H9 (cell line): Measurements from ENCODE around the gene GRAPL. TPM values are rescaled to one million over a fixed set of nuclear protein-coding genes. Genes with fewer than 3 reads are reported as not detected.
"Not testable (repeated sequence)": the region's sequence is repeated elsewhere in the genome, so short reads cannot be mapped to it uniquely, and the experiment has no call there.

Experiments used
- DNase-seq: peaks from one replicate; pipeline ENCODE4 v3.0.0-alpha.2; 2017
- H2AFZ ChIP-seq: one replicate; pipeline ENCODE4 v1.6.1; 2013; ENCODE audit warnings: mild to moderate bottlenecking, low read length, control low read depth, moderate library complexity
- H2AK5ac ChIP-seq: 2 replicates; pipeline ENCODE4 v1.6.1; 2013; ENCODE audit warnings: low read length, control low read depth, mixed read lengths; ENCODE audit not compliant: insufficient read length
- H2BK120ac ChIP-seq: one replicate; pipeline ENCODE4 v1.6.1; 2013; ENCODE audit warnings: low read depth, mild to moderate bottlenecking, low read length, control low read depth, inconsistent platforms; ENCODE audit not compliant: poor library complexity, severe bottlenecking
- H2BK12ac ChIP-seq: 2 replicates; pipeline ENCODE4 v1.6.1; 2013; ENCODE audit warnings: low read length, control low read depth, mixed read lengths, low read depth; ENCODE audit not compliant: insufficient read length
- H2BK15ac ChIP-seq: 2 replicates; pipeline ENCODE4 v1.6.1; 2013; ENCODE audit warnings: low read depth, low read length, control low read depth
- H2BK20ac ChIP-seq: one replicate; pipeline ENCODE4 v1.6.1; 2013; ENCODE audit warnings: low read depth, mild to moderate bottlenecking, low read length, control low read depth, inconsistent platforms; ENCODE audit not compliant: poor library complexity, severe bottlenecking
- H2BK5ac ChIP-seq: 2 replicates; pipeline ENCODE4 v1.6.1; 2013; ENCODE audit warnings: low read length, control low read depth, mixed read lengths; ENCODE audit not compliant: insufficient read length
- H3K14ac ChIP-seq: 2 replicates; pipeline ENCODE4 v1.6.1; 2013; ENCODE audit warnings: low read length, control low read depth; ENCODE audit not compliant: insufficient read depth
- H3K18ac ChIP-seq: 2 replicates; pipeline ENCODE4 v1.6.1; 2013; ENCODE audit warnings: low read depth, mild to moderate bottlenecking, mixed read lengths, low read length, control low read depth; ENCODE audit not compliant: insufficient read length
- H3K23ac ChIP-seq: 2 replicates; pipeline ENCODE4 v1.6.1; 2013; ENCODE audit warnings: low read length, control low read depth, mixed read lengths, low read depth; ENCODE audit not compliant: insufficient read length
- H3K23me2 ChIP-seq: 2 replicates; pipeline ENCODE4 v1.6.1; 2013; ENCODE audit warnings: low read depth, mild to moderate bottlenecking, mixed read lengths, low read length, control low read depth; ENCODE audit not compliant: insufficient read length, poor library complexity, severe bottlenecking
- H3K27ac ChIP-seq: 2 replicates; pipeline ENCODE4 v1.5.1; 2013; ENCODE audit warnings: low read length, control low read depth, mixed read lengths, low read depth; ENCODE audit not compliant: insufficient read length
- H3K27me3 ChIP-seq: 2 replicates; pipeline ENCODE4 v1.6.1; 2013; ENCODE audit warnings: low read length, control low read depth, inconsistent platforms; ENCODE audit not compliant: insufficient read depth
- H3K4ac ChIP-seq: 2 replicates; pipeline ENCODE4 v1.6.1; 2013; ENCODE audit warnings: low read depth, mild to moderate bottlenecking, control low read depth, inconsistent platforms, low read length, moderate library complexity
- H3K4me1 ChIP-seq: 2 replicates; pipeline ENCODE4 v1.6.1; 2013; ENCODE audit warnings: low read length, control low read depth, inconsistent platforms; ENCODE audit not compliant: insufficient read depth
- H3K4me2 ChIP-seq: 2 replicates; pipeline ENCODE4 v1.6.1; 2013; ENCODE audit warnings: low read length, control low read depth, mixed read lengths; ENCODE audit not compliant: insufficient read length, insufficient read depth
- H3K56ac ChIP-seq: 2 replicates; pipeline ENCODE4 v1.6.1; 2013; ENCODE audit warnings: low read depth, mild to moderate bottlenecking, mixed read lengths, low read length, control low read depth; ENCODE audit not compliant: insufficient read length
- H3K79me1 ChIP-seq: 2 replicates; pipeline ENCODE4 v1.6.1; 2013; ENCODE audit warnings: low read depth, mild to moderate bottlenecking, moderate library complexity, low read length, control low read depth, inconsistent platforms; ENCODE audit not compliant: insufficient read depth, poor library complexity, severe bottlenecking
- H3K79me2 ChIP-seq: 2 replicates; pipeline ENCODE4 v1.6.1; 2013; ENCODE audit warnings: low read length, control low read depth, inconsistent platforms; ENCODE audit not compliant: insufficient read depth
- H3K9ac ChIP-seq: 2 replicates; pipeline ENCODE4 v1.6.1; 2013; ENCODE audit warnings: low read length, control low read depth, mixed read lengths; ENCODE audit not compliant: insufficient read length; ENCODE audit errors: extremely low read depth
- H3K9me3 ChIP-seq: one replicate; pipeline ENCODE4 v1.6.1; 2013; ENCODE audit warnings: low read depth, low read length, inconsistent platforms; ENCODE audit not compliant: control insufficient read depth
- H3T11ph ChIP-seq: one replicate; pipeline ENCODE4 v1.6.1; 2013; ENCODE audit warnings: mild to moderate bottlenecking, low read length, control low read depth, inconsistent platforms
- H4K20me1 ChIP-seq: one replicate; pipeline ENCODE4 v1.6.1; 2013; ENCODE audit not compliant: control insufficient read depth, insufficient read length, insufficient read depth
- H4K5ac ChIP-seq: 2 replicates; pipeline ENCODE4 v1.6.1; 2013; ENCODE audit warnings: low read depth, mild to moderate bottlenecking, mixed read lengths, low read length, control low read depth; ENCODE audit not compliant: insufficient read length
- H4K8ac ChIP-seq: replicated peaks from 2 replicates; pipeline ENCODE4 v1.6.1; 2013; ENCODE audit warnings: low read length, control low read depth, mixed read lengths, low read depth; ENCODE audit not compliant: insufficient read length
- H4K91ac ChIP-seq: 2 replicates; pipeline ENCODE4 v1.6.1; 2013; ENCODE audit warnings: low read depth, mild to moderate bottlenecking, moderate library complexity, mixed read lengths, low read length, control low read depth; ENCODE audit not compliant: insufficient read length
- H3K27ac Mint-ChIP-seq, 3 experiments: 2 replicates in 2 of 3; 3 replicates in 1 of 3; pipeline ENCODE4 v1.8.0; 2020 to 2021; ENCODE audit warnings: mixed read lengths in 3 of 3, mild to moderate bottlenecking in 1 of 3, moderate library complexity in 1 of 3
- H3K27me3 Mint-ChIP-seq: 2 replicates; pipeline ENCODE4 v1.8.0; 2021; ENCODE audit warnings: low read depth, mild to moderate bottlenecking, moderate library complexity, mixed read lengths
- H3K36me3 Mint-ChIP-seq, 3 experiments: 2 replicates in 2 of 3; 3 replicates in 1 of 3; pipeline ENCODE4 v1.8.0; 2020 to 2021; ENCODE audit warnings: low read depth in 3 of 3, mixed read lengths in 3 of 3; ENCODE audit not compliant: insufficient read depth in 1 of 3
- H3K4me1 Mint-ChIP-seq, 2 experiments: 2 replicates each; pipeline ENCODE4 v1.8.0; 2020; ENCODE audit warnings: mixed read lengths in 2 of 2
- H3K4me3 Mint-ChIP-seq, 2 experiments: 2 replicates in 1 of 2; 3 replicates in 1 of 2; pipeline ENCODE4 v1.8.0; 2020 to 2021; ENCODE audit warnings: mild to moderate bottlenecking in 2 of 2, mixed read lengths in 2 of 2, moderate library complexity in 1 of 2
- H3K9me3 Mint-ChIP-seq, 2 experiments: 2 replicates in 1 of 2; 3 replicates in 1 of 2; pipeline ENCODE4 v1.8.0; 2020; ENCODE audit warnings: mild to moderate bottlenecking in 2 of 2, mixed read lengths in 2 of 2, moderate library complexity in 1 of 2
- whole genome bisulfite sequencing: extraction: QIAGEN DNeasy Blood & Tissue Kit; methylation state at CpG from one replicate; pipeline ENCODE4 v1.1.7; 2013; ENCODE audit warnings: missing lambda C conversion rate, low lambda C conversion rate, mixed read lengths; ENCODE audit not compliant: insufficient read length; ENCODE audit errors: extremely low coverage; 5-methylcytosine and 5-hydroxymethylcytosine counted together
- total RNA-seq: library from RNA; stranded (reverse); gene quantifications from 2 replicates; pipeline ENCODE4 v1.2.1, GENCODE V29; 2021

GRAPL gene
- total RNA-seq, 1 experiment from 2014 or later, result 0.55 TPM

GRCh38 chr17:19131772-19132171 lies 4.4 kb downstream of the GRAPL start:
- H3K27me3 Mint-ChIP-seq, H3K79me2 ChIP-seq, H3K9ac ChIP-seq, H3K23me2 ChIP-seq, H2AFZ ChIP-seq, H3K4me2 ChIP-seq, H3K4me3 Mint-ChIP-seq, H3K14ac ChIP-seq, H4K91ac ChIP-seq, H2AK5ac ChIP-seq, H2BK120ac ChIP-seq, H2BK15ac ChIP-seq, H3K79me1 ChIP-seq, H3T11ph ChIP-seq, DNase-seq, H4K8ac ChIP-seq, H3K9me3 Mint-ChIP-seq, H3K4me1 ChIP-seq, H3K27me3 ChIP-seq, H3K27ac ChIP-seq, H3K36me3 Mint-ChIP-seq, H3K4ac ChIP-seq, H3K23ac ChIP-seq, H3K27ac Mint-ChIP-seq, H4K20me1 ChIP-seq, H3K56ac ChIP-seq, H2BK20ac ChIP-seq, H4K5ac ChIP-seq, H2BK12ac ChIP-seq, H2BK5ac ChIP-seq, H3K4me1 Mint-ChIP-seq, H3K9me3 ChIP-seq, H3K18ac ChIP-seq: not testable (repeated sequence)
- no CpG with 5 or more reads among the region's 14 CpGs for WGBS

GRCh38 chr17:19133793-19134192 lies 6.4 kb downstream of the GRAPL start:
- no CpG with 5 or more reads among the region's 9 CpGs for WGBS
- H3K18ac ChIP-seq, H4K20me1 ChIP-seq, H2AFZ ChIP-seq, H3K4ac ChIP-seq, H3K9me3 ChIP-seq, H3K27ac ChIP-seq, H3K79me2 ChIP-seq, H2AK5ac ChIP-seq, H3K4me2 ChIP-seq, H3K36me3 Mint-ChIP-seq, H2BK120ac ChIP-seq, H4K5ac ChIP-seq, H2BK20ac ChIP-seq, H3K27me3 Mint-ChIP-seq, H3T11ph ChIP-seq, H3K27me3 ChIP-seq, DNase-seq, H2BK5ac ChIP-seq, H3K23ac ChIP-seq, H3K23me2 ChIP-seq, H3K27ac Mint-ChIP-seq, H3K56ac ChIP-seq, H2BK12ac ChIP-seq, H3K4me3 Mint-ChIP-seq, H3K9me3 Mint-ChIP-seq, H2BK15ac ChIP-seq, H3K14ac ChIP-seq, H3K4me1 Mint-ChIP-seq, H4K8ac ChIP-seq, H3K9ac ChIP-seq, H3K4me1 ChIP-seq, H4K91ac ChIP-seq, H3K79me1 ChIP-seq: not testable (repeated sequence)
